IMR-90 (cell line): Measurements from ENCODE around the gene ALDH1A1.

ENCODE experiments used
- BHLHE40 ChIP-seq: fragments of 150-350 bp; IDR thresholded peaks from 2 replicates; pipeline ENCODE4 v1.6.1; 2016; ENCODE audit warnings: mild to moderate bottlenecking, low read depth, low read length
- CEBPB ChIP-seq: IDR thresholded peaks from 2 replicates; pipeline ENCODE4 v1.6.1; 2012; ENCODE audit warnings: low read depth, low read length, improper control_type of control experiment
- CTCF ChIP-seq: conservative IDR thresholded peaks from 2 replicates; pipeline ENCODE4 v1.5.1; 2012; ENCODE audit warnings: mild to moderate bottlenecking, low read depth, low read length, improper control_type of control experiment
- ELK1 ChIP-seq: fragments of 150-350 bp; IDR thresholded peaks from 2 replicates; pipeline ENCODE4 v1.6.1; 2016; ENCODE audit warnings: low read depth, mild to moderate bottlenecking, low read length, moderate library complexity, borderline replicate concordance
- POLR2A ChIP-seq: IDR thresholded peaks from 2 replicates; pipeline ENCODE4 v1.6.1; 2012; ENCODE audit warnings: mild to moderate bottlenecking, low read depth, low read length
- RCOR1 ChIP-seq: IDR thresholded peaks from 2 replicates; pipeline ENCODE4 v1.6.1; 2012; ENCODE audit warnings: mild to moderate bottlenecking, low read length, improper control_type of control experiment; ENCODE audit not compliant: insufficient replicate concordance
- RFX5 ChIP-seq: IDR thresholded peaks from 2 replicates; pipeline ENCODE4 v1.8.0; 2012; ENCODE audit warnings: low read depth, mild to moderate bottlenecking, low read length, moderate library complexity
- SMC3 ChIP-seq: fragments of 150-350 bp; IDR thresholded peaks from 2 replicates; pipeline ENCODE4 v1.6.1; 2016; ENCODE audit warnings: low read depth, mild to moderate bottlenecking, antibody characterized with exemption, low read length, moderate library complexity

- TF ChIP-seq CTCF, result no peak
- no peak for TF ChIP-seq CEBPB
- TF ChIP-seq POLR2A, result no peak
- no peak for TF ChIP-seq RFX5
- TF ChIP-seq SMC3, result no peak
- TF ChIP-seq RCOR1, result no peak
- no peak for TF ChIP-seq ELK1
- TF ChIP-seq BHLHE40, result no peak
Measured at GRCh38 chr9:72882117-72882775, 70.6 kb downstream of the ALDH1A1 start.
